Endothelial cell of hepatic sinusoid (primary cell): Measurements from ENCODE around the gene GIMAP8.

Experiments used
- in situ Hi-C: cut with HindIII; loops from 2 replicates; pipeline ENCODE4 v1.10.0; 2017; ENCODE audit warnings: low sequenced_read_pairs

Gene GIMAP8

DNA sequence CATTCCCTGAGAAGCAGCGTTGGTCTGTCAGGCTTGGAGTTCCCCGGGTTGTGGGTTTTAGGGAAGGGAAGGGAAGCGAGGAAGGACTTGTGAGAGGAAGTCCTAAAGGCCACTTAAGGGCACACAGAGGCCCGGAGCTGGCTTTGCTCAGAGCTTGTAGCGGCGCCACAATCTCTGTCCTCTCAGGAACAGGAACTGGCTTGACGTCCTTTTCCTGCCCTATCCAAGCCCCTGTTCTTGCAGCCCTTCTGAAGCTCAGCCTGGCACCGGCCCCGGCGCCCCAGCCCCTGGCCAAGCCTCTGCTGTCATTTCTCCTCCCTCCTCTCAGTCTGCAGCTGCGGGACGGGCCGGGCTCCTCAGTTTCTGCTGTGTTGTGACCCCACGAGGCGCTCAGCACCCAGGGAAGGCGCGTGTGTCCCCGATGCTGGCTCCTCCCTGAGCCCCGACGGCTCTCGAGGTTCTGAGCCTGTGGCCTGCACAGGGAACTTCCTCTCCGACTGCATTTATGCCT is at the start of gene GIMAP8:
Gene GIMAP8, plus strand, starts transcription at position 140 of the 511 bp plus-strand sequence. CDS start 16,069 bp downstream, outside the sequence.
- in situ Hi-C loops: no loop called here

DNA sequence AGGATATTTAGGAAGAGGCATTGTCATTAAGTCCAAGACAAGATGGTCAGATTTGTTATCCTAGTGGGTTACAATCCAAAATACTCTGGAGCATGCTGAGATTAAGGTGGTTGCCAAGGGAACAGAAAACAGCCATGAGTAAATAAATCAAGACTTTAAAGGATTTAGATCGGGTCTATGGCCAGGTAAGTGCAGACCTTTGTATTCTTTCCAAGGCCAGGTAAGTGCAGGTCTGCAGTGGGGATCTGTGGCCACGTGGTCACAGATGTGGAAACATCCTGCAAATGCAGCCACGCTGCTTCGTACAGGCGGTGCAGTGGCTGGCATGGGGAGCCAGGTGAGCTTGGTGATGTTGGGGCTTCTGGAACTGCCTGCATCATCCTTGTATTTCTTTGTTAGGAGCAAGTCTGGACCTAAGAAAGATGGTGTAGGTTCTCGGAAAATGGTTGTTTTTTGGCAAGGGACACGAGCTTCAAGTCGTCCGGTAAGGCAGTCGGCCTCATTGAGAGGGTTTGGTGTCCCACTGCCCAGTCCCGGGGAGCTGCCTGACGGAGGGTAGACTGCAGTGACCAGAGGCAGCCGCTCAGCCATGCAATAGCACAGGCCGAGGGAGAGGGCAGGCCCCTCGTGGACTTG is 49.5 kb upstream of the GIMAP8 start:
- in situ Hi-C loops: no loop called here

DNA sequence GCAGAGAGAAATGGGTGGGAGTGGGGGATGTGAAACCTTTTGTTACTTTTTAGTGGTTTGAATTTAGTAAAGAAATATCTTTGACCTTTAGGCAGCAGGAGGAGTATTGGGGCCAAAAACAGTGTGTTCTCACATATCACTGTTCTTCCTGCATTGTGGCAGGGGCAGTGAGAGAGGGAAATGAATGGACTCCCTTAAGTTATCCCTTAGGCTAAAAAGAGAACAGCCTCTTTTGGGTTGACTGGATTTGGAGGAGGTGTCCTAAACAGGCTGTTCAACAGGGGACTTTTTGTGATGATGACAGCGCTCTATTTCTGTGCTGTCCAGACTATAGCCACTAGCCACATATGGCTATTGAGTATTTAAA is 49.0 kb upstream of the GIMAP8 start:
- in situ Hi-C loops: no loop called here

DNA sequence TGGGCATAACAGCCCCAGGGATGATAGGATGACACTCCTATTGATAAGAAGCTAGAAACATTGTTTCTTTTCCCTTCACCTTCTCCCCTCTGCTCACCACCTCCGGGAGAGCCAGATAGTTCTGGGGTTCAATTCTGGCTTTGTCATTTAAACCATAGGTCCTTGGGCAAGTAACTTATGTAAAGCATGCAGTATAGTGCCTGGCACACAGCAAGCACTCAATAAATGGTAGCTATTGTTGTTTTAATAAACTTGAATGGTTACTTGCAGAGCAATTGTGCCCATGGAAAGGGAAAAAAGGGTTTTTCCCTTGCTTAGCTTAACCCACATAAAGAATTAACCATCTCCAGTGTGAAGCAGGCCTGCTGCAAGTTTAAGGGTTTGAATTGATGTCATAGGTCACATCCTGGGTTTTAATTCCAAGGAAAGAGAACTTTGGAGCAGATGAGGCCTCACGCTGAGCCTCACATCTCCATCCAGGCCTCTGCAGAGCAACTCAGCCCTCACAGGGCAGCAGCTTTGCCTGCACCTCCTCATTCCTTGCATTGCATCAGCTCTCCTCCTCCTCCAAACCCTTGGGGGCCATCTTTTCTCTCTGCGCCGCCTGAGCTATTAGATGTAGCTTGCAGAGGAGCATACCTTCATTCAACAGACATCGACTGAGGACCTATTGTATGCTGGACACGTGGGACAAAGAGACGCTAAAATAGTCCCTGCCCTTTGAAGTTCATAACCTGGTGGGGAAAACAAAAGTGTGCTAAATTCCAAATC is 48.4 kb upstream of the GIMAP8 start:
- in situ Hi-C loops: no loop called here

DNA sequence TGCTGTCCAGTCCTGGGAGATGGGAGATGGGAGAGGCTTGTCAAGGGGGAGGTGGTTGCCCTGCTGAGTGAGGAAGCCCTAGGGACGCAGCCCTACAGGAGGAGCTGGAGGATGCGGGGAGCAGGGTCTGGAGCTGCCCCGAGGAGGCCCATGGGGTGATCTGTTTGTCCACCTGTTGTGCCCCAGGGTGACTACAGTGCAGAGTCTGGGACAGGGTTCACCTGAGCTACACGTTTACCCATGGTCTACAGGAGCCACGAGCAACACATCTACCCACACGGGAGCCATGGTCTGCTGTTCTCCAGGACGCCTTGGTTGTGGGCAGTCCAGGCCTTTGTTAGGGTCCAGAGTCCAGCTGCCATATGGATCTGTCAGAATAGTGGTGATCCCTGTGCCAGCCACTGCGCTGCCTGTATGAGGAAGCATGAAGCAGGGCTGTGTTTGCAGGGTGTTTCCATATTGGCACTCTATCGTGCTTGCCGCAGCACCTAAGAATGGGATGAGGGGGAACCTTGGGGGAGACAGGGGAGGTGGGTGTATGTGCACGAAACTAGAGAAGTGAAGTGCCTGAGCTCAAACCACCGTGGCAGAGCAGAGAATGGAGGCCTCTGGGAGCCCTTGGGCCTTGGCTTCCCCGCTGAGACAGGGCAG is 47.6 kb upstream of the GIMAP8 start:
- in situ Hi-C loops: no loop called here

DNA sequence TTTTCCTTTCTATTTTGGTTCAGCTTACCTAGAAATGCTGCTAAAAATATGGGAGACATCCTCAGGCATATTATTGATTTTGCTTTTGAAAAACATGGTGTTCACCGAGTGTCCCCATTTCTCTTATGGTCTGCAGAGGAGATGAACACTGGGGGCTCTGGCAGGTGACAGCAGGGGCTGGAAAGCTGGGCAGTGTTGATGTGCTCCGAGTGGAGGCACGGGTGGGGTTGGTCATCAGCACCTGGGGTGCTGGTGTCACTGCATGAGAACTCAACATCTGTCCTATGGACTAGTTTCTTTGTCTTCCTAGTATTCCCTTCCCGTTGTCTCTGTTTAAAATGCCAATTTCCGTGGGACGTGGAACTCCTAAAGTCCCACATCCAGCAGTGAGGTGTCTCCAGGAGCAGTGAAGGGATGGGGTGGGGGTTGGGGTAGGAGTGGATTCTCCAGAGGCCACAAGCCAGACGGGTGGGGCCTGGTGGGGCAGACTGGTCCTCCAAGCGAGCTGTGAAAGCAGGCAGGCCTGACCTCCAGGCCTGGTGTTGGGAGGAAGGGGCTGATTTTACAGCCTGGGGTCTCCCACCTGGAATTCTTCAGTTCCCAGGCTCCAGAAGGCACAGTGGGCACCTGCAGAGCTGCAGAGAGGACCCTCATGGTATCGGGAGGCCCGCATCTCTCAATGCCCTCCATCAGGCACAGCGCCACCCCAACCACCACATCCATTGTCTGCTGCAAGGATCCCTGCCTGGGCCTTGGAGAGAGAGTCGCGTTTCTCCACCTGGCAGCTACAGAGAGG is 46.9 kb upstream of the GIMAP8 start:
- in situ Hi-C loops: no loop called here

DNA sequence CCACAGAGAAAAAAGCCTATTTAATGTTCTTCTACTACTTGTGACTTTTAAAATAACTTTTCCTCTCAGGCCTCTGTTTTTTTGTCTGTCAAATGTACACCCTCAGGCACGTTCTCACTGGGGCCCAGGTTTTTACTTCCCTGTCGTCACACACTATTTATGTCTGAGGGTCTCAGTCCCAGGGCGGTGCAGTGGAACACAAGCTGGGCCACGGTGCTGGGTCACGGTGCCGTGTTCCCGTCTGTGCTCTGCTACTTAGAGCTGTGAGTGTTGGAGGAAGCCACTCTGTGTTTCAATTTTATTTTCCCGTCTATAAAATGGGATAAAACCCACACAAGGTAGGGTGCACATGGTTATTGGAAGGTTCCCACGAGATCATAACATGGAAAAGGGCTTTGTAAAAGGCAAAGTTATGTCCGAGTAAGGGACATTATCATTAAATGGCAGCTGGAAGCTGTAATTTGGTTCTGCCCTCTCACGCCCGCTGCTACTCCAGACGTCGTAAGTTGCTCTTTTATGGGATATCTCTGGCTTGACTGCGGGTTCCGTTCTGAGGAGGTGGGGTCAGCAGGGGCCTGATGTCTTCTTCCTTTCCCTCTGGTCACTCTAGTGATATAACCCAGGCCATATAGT is 46.1 kb upstream of the GIMAP8 start:
- in situ Hi-C loops: no loop called here

DNA sequence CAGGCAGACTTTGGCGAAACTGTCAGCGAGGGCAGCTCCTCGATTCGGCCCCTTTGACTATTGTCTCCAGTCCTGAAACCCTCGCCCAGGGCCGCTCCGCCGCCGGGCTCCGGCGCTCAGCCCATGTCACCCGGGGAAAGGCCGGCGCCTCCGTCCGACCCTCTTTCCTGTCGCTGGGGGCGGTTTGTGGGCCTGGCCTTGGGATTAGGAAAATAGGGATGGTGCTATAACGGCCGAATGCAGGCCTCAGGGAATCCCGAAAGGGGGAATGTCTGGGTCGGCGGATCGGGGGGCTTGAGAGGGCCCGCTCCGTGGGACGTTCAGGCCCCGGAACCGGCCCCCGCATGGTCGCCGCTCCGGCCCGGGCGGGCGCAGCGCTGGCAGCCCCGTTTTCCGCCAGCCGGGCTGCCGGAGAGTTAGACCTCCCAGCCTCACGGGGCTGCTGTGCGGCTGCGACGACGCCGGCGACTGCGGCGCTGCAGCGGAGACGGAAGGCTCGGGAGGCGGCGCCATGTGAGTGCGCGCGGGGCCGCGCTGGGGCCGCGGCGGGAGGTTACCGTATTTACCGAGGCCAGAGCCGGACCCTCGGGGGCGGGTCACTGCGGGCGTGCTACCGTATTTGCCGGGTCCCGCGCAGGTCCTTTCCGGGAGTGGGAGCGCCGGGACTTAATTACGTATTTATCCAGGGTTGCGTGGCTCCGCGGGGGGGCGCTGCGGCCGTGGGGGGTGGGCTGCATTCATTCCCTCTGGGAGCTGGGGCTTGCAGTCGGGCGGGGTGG is 45.4 kb upstream of the GIMAP8 start:
- in situ Hi-C loops: loop anchor here (5.0 kb wide), 2 partner anchors 63 to 98 kb away; partner anchors contain the start of gene RARRES2

DNA sequence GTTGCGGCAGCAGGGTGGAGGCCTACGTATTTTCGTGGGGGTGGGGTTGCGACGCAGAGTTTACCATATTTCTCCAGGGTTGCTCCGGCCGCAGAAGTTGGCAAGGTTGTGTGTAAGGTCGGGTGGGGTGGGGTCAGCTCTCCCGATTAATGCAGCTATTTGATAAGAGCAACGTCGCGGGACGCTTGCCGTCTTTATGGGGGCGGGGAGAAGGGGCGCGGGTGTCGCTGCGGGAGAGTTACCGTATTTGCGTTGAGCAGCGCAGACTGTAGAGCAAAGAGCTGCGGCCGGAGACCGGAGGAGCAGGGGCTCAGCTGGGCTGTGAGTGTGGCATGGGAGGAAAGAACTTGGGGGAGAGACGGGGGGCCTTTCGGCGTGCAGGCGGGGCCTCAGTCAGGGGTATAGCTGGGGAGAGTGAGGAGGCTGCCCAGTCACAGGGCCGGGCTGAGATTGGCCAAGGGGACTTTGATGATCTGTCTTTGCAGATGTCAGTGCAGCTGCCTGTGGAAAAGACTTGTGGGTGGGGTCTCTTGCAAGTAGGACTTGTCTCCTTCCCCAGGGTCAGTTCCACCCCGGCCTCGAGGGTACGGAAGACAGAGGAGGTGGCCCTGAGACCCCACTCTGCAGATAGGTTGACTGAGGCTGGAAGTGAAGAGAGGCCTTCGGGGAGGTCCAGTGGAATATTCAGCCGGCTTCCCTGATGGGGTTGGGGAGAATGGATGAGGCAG is 44.7 kb upstream of the GIMAP8 start:
- in situ Hi-C loops: loop anchor here (5.0 kb wide), 2 partner anchors 63 to 98 kb away; partner anchors contain the start of gene RARRES2

DNA sequence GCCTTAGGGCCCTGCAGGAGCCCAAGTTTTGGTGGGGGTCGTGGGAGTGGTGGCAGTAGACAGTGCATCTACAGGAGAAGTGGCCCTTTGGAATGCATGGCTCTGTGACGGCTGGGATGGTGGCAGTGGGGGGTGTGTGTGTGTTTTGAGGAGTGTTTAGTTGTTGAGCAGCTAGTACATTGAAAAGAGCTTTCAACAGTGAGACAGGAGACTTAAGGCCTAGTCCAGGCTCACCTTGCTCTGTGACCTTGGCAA is 44.2 kb upstream of the GIMAP8 start:
- in situ Hi-C loops: loop anchor here (5.0 kb wide), 2 partner anchors 64 to 99 kb away; partner anchors contain the start of gene RARRES2

DNA sequence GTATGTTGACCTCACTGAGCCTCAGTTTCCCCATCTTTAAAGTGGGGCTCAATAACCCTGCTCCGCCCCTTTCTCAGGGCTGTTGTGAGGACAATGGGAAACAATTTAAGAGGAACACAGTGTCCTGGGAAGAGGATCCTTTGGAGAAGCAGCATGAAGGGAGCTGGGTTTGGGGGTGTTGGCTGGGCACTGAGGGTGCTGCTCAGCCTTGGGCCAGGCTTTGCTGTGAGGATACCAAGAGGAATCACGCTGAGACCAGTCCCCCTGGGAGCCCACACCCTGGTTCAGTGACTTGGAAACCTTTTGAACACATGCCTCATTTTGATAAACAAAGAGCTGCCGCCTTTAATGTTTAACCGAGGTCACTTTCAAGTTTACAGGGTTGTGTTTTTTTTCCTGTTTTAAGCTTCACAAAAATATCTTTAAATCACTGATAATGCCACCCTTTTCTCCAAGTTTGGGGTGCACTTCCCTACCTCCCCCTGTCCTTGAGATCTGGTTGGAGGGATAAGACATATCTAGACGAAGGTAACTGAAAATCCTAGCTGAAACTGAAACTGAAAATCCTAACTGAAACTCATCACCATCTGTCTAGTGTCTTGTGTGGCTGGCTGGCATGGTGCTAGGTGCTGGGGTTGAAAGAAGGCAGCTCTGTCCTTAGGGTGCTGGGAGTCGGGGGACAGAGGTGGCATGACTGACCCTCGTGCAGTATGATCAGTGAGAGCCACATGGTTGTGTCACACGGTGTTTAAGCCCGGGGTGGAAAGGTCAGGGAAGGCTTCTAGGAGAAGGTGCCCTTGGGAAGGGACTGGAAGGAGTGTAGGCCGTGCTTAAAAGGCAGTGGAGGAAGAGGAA is 43.6 kb upstream of the GIMAP8 start:
- in situ Hi-C loops: loop anchor here (5.0 kb wide), 2 partner anchors 64 to 99 kb away; partner anchors contain the start of gene RARRES2

DNA sequence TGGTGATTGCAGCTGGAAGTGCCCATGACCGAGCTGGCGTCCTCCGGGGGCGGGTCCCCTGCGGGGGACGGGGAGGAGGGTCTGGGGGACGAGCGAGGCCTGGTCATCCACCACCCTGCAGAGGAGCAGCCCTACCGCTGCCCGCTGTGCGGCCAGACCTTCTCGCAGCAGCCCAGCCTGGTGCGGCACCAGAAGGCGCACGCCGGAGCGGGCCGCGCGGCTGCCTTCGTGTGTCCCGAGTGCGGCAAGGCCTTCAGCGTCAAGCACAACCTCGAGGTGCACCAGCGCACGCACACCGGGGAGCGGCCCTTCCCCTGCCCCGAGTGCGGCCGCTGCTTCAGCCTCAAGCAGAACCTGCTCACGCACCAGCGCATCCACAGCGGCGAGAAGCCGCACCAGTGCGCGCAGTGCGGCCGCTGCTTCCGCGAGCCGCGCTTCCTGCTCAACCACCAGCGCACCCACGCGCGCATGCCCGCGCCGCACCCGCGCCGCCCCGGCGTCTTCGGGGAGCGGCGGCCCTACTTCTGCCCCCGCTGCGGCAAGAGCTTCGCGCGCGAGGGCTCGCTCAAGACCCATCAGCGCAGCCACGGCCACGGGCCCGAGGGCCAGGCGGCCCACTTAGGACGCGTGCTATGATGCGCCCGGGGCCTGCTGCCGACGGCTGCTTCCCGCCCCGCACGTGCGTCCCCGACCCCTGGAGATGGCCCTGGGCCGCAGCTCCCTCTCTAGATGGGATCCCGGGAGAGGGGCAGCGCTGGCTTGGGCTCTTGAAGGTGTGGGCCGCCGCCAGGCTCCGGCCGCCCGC is 42.6 kb upstream of the GIMAP8 start:
- in situ Hi-C loops: loop anchor here (5.0 kb wide), 2 partner anchors 65 to 100 kb away; partner anchors contain the start of gene RARRES2

DNA sequence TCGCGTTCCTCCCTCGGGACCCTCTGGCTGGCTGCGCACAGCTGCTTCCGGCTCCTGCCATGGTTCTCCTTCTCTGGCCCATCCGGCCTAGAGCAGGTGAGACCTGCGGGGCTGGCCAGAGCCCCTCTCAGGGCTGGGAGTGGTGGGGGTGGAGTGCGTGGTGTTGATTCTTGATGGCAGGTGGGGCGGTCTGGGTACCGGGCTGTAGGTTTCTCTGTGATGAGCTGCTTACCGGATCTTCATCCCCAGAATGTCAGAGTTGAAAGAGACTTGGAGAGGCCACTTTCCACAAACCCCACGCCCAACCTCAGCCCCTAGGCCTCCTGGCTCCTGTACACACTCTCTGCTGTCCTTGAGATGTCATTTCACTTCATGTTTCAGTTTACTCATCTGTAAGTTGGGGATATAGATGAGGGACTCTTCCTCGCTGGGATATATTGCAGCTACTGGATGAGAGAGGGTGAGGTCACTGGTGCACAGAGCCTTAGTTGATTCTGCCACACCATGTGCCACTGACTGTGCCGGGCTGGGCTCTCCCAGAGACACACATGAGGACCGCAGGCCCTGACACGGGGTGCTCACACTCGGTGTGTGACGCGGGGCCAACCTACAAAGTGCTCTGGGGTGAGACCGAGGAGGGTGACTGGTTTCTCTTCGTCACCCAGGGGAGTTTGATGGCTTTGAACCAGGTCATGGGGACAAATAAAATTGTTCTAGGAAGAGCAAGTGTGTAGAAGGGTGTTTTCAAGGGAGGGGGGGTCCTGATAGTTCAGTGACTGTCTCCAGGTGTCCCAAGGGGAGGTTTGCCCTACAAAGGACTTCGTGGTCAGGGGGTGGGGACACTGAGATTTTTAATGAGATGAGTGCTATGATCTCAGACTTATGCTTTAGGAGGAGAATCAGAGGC is 41.8 kb upstream of the GIMAP8 start:
- in situ Hi-C loops: loop anchor here (5.0 kb wide), 2 partner anchors 66 to 101 kb away; partner anchors contain the start of gene RARRES2

DNA sequence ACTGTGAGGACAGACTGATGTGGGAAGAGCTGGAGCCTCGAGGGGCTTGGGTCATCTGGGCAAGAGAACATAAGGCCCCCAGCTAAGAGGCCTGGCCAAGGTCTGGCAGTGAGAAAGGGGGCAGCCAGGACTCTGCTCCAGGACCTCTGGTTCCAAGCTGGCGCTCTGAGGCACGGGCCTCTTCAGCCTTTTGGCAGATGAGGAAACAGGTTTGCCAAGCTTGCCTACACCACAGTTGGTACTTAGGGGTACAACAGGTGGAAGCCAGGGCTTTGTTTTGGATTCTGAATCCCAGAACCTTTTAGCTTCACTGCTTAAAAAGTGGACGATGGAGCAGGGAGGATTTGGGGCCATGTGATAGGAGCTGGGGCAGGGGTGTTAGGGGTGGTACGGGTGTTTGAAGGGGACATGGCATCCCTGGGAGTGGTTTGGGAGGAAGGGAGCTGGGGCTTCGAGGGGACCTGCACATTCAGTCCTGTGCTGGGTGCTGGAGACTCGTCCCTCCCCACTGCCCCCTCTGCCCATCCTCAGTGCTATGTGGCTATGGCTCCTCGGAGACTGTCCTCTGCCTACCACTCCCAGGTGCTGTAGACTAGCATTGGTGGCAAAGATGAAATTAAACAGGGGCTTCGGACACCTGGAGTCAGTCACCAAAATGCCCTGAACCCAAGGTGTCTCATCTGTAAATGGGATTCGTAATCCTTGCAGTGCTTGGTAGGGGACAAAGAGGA is 41.0 kb upstream of the GIMAP8 start:
- in situ Hi-C loops: loop anchor here (5.0 kb wide), 2 partner anchors 67 to 102 kb away; partner anchors contain the start of gene RARRES2

DNA sequence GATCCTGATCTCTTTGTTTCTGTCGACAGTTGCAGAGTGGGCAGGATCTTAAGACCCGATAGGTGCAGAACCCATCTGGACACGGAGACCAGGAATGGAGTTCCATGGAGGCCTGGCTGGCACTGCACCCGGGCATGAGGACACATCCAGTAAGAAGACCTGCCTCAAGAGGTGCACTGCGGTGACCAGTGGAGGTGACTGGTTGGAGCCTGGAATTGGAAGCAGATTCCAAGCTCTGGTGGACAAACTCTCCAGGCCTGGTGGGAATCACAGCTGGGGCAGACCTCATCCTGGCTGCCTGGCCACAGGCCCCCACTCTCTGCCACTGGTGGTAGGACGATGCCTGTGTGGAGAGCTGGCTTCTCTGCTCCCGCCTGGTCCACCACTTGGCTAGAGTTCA is 40.3 kb upstream of the GIMAP8 start:
- in situ Hi-C loops: no loop called here
